ENCODE results near the gene SMARCA4. TPM values are rescaled to one million over a fixed set of nuclear protein-coding genes. Genes with fewer than 3 reads are reported as not detected.

The SMARCA4 gene
- total RNA-seq, 1 experiment from 2014 or later, result 261 TPM

DNA sequence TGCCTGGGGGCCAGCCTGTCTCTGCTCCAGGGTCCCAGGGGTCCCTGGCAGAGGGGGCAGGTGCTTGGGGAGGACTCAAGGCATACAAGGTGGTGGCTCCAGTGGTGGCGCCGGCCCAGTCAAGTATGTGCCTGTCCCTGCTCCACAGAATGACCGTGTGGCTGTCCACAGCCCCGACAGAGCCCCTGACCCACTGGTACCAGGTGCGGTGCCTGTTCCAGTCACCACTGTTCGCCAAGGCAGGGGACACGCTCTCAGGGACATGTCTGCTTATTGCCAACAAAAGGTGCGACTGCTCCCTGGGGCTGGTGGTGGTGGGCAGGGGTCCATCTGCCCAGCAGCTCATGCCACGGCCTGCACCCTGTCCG, 40.6 kb upstream of the SMARCA4 start:
- Mint-ChIP-seq H3K4me3 (no peak overlapping the region), H3K9me3 (no peaks in the 10 kb centered on the region), H3K4me1 (no peaks in the 10 kb centered on the region), H3K27me3 (ENCODE audit: low read depth) (no peaks in the 10 kb centered on the region), H3K36me3 (ENCODE audit: insufficient read depth in 1 of 3, low read depth in 3 of 3) (peaks cover 9 to 66% (median 54%) of the 10 kb centered on the region in 3 experiments; a peak in 6 of 7 replicates), H3K27ac (no peak overlapping the region)
- Histone ChIP-seq H3K79me2 (ENCODE audit: insufficient read depth, low read length) (no peaks in the 10 kb centered on the region), H4K91ac (ENCODE audit: insufficient read length, low read depth, low read length) (no peak overlapping the region), H3K23me2 (ENCODE audit: insufficient read length, low read depth, low read length, poor library complexity, severe bottlenecking) (no peaks in the 10 kb centered on the region), H3K4me1 (ENCODE audit: insufficient read depth, low read length) (no peaks in the 10 kb centered on the region), H3K4ac (ENCODE audit: low read depth, low read length) (no peak overlapping the region), H4K5ac (ENCODE audit: insufficient read length, low read depth, low read length) (no peak overlapping the region), H3K23ac (ENCODE audit: insufficient read length, low read depth, low read length) (no peak overlapping the region), H2BK20ac (ENCODE audit: low read depth, low read length, poor library complexity, severe bottlenecking) (no peak overlapping the region), H3K14ac (ENCODE audit: insufficient read depth, low read length) (no peak overlapping the region), H3K79me1 (ENCODE audit: insufficient read depth, low read depth, low read length, poor library complexity, severe bottlenecking) (no peaks in the 10 kb centered on the region), H3K9ac (ENCODE audit: extremely low read depth, insufficient read length, low read length) (no peak overlapping the region), H3K9me3 (ENCODE audit: control insufficient read depth, low read depth, low read length) (no peaks in the 10 kb centered on the region), H4K20me1 (ENCODE audit: control insufficient read depth, insufficient read depth, insufficient read length) (no peaks in the 10 kb centered on the region), H2BK15ac (ENCODE audit: low read depth, low read length) (no peak overlapping the region), H3T11ph (ENCODE audit: low read length) (no peak overlapping the region), H2BK12ac (ENCODE audit: insufficient read length, low read depth, low read length) (no peak overlapping the region), H3K27ac (ENCODE audit: insufficient read length, low read depth, low read length) (no peak overlapping the region), H2AFZ (ENCODE audit: low read length) (no peak overlapping the region), H3K18ac (ENCODE audit: insufficient read length, low read depth, low read length) (no peak overlapping the region), H4K8ac (replicated peaks; ENCODE audit: insufficient read length, low read depth, low read length) (no peak overlapping the region), H2BK5ac (ENCODE audit: insufficient read length, low read length) (no peak overlapping the region), H3K27me3 (ENCODE audit: insufficient read depth, low read length) (no peaks in the 10 kb centered on the region), H2AK5ac (ENCODE audit: insufficient read length, low read length) (no peak overlapping the region), H3K4me2 (ENCODE audit: insufficient read depth, insufficient read length, low read length) (no peak overlapping the region), H2BK120ac (ENCODE audit: low read depth, low read length, poor library complexity, severe bottlenecking) (no peak overlapping the region), H3K56ac (ENCODE audit: insufficient read length, low read depth, low read length) (no peak overlapping the region)
- TF ChIP-seq, protein P1, sequence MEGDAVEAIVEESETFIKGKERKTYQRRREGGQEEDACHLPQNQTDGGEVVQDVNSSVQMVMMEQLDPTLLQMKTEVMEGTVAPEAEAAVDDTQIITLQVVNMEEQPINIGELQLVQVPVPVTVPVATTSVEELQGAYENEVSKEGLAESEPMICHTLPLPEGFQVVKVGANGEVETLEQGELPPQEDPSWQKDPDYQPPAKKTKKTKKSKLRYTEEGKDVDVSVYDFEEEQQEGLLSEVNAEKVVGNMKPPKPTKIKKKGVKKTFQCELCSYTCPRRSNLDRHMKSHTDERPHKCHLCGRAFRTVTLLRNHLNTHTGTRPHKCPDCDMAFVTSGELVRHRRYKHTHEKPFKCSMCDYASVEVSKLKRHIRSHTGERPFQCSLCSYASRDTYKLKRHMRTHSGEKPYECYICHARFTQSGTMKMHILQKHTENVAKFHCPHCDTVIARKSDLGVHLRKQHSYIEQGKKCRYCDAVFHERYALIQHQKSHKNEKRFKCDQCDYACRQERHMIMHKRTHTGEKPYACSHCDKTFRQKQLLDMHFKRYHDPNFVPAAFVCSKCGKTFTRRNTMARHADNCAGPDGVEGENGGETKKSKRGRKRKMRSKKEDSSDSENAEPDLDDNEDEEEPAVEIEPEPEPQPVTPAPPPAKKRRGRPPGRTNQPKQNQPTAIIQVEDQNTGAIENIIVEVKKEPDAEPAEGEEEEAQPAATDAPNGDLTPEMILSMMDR (conservative IDR thresholded peaks at IDR 0.05), result no peak
- DNase-seq, result no peak
- WGBS (ENCODE audit: extremely low coverage, insufficient read length, low lambda C conversion rate), result no CpG with 5 or more reads among the region's 10 CpGs
